OCI-LY1 (cell line): ENCODE measurements around the gene CFAP77.

Experiments
- H2AFZ ChIP-seq: fragments of 200-600 bp; sonication (generic), shearing (Covaris generic); 2 replicates; pipeline ENCODE4 v1.6.0; 2014; ENCODE audit warnings: antibody characterized with exemption, mild to moderate bottlenecking, low read length
- H3F3A ChIP-seq: fragments of 200-600 bp; sonication (generic), shearing (Covaris generic); 2 replicates; pipeline ENCODE4 v1.6.0; 2014; ENCODE audit warnings: mild to moderate bottlenecking, antibody characterized with exemption, low read length, moderate library complexity; ENCODE audit not compliant: insufficient read depth
- H3K27ac ChIP-seq: fragments of 200-600 bp; sonication (generic); 2 replicates; pipeline ENCODE4 v1.5.1; 2014; ENCODE audit warnings: low read length, mixed run types, mild to moderate bottlenecking, low read depth; ENCODE audit not compliant: poor library complexity, severe bottlenecking
- H3K27me3 ChIP-seq: fragments of 200-600 bp; sonication (generic); 2 replicates; pipeline ENCODE4 v1.6.0; 2014; ENCODE audit warnings: antibody characterized with exemption, mild to moderate bottlenecking, low read length, moderate library complexity; ENCODE audit not compliant: insufficient read depth
- H3K36me3 ChIP-seq: fragments of 200-600 bp; sonication (generic); 2 replicates; pipeline ENCODE4 v1.6.1; 2014; ENCODE audit warnings: mild to moderate bottlenecking, antibody characterized with exemption, low read length, moderate library complexity, mixed read lengths; ENCODE audit not compliant: insufficient read depth
- H3K4me1 ChIP-seq: fragments of 200-600 bp; sonication (generic); 2 replicates; pipeline ENCODE4 v1.5.1; 2014; ENCODE audit warnings: mild to moderate bottlenecking, low read length, moderate library complexity; ENCODE audit not compliant: insufficient read depth, severe bottlenecking
- H3K4me2 ChIP-seq: fragments of 200-600 bp; sonication (generic), shearing (Covaris generic); 2 replicates; pipeline ENCODE4 v1.6.1; 2014; ENCODE audit warnings: low read length
- H3K4me3 ChIP-seq: fragments of 200-600 bp; sonication (generic); 2 replicates; pipeline ENCODE4 v1.5.1; 2014; ENCODE audit warnings: low read length, low read depth, mild to moderate bottlenecking, mixed read lengths; ENCODE audit not compliant: poor library complexity, severe bottlenecking
- H3K79me2 ChIP-seq: fragments of 200-600 bp; shearing (Covaris generic); 2 replicates; pipeline ENCODE4 v1.6.1; 2016; ENCODE audit warnings: mixed run types, low read length, mixed read lengths; ENCODE audit not compliant: insufficient read depth
- H3K9ac ChIP-seq: fragments of 200-600 bp; sonication (generic), shearing (Covaris generic); 2 replicates; pipeline ENCODE4 v1.6.1; 2014; ENCODE audit warnings: mild to moderate bottlenecking, low read length, mixed read lengths
- H3K9me2 ChIP-seq: fragments of 200-600 bp; sonication (generic), shearing (Covaris generic); 2 replicates; pipeline ENCODE4 v1.6.1; 2014; ENCODE audit warnings: low read depth, mild to moderate bottlenecking, low read length, mixed read lengths
- H3K9me3 ChIP-seq: fragments of 200-600 bp; shearing (Covaris generic); 2 replicates; pipeline ENCODE4 v1.6.1; 2014; ENCODE audit warnings: low read length, mixed read lengths
- H4K20me1 ChIP-seq: fragments of 200-600 bp; sonication (generic), shearing (Covaris generic); 2 replicates; pipeline ENCODE4 v1.6.0; 2016; ENCODE audit warnings: mild to moderate bottlenecking, low read length; ENCODE audit not compliant: insufficient read depth
- CTCF ChIP-seq: fragments of 200-600 bp; sonication (generic), shearing (Covaris generic); IDR thresholded peaks from 2 replicates; pipeline ENCODE4 v1.5.1; 2017; ENCODE audit warnings: mild to moderate bottlenecking, antibody characterized with exemption, low read length, moderate library complexity, mixed read lengths
- EZH2 ChIP-seq: fragments of 200-600 bp; sonication (generic), shearing (Covaris generic); IDR thresholded peaks from 2 replicates; pipeline ENCODE4 v1.8.0; 2017; ENCODE audit warnings: borderline replicate concordance, mixed run types, mild to moderate bottlenecking, antibody characterized with exemption, low read length, moderate library complexity, mixed read lengths

CFAP77 gene

DNA sequence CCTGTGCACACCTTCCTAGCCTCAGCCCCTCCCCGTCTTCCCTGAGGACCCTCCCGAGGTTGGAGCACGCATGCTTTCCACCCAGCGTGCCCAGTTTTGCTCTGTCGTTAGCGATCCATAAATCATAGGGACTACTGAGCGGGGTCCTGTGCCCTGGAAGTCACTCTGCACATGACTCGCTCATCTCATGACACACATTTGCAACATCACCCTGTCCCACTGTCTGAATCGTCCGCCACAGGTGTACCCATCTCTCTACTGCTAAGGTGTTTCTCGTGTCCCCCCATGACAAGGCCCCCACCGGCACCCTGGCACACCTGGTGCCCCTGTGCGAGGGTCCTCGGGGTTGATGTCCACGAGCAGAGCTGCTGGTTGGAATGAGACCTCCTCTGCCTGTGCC is 103.4 kb downstream of the CFAP77 start:
- TF ChIP-seq CTCF (no peak), EZH2 (no peak)

DNA sequence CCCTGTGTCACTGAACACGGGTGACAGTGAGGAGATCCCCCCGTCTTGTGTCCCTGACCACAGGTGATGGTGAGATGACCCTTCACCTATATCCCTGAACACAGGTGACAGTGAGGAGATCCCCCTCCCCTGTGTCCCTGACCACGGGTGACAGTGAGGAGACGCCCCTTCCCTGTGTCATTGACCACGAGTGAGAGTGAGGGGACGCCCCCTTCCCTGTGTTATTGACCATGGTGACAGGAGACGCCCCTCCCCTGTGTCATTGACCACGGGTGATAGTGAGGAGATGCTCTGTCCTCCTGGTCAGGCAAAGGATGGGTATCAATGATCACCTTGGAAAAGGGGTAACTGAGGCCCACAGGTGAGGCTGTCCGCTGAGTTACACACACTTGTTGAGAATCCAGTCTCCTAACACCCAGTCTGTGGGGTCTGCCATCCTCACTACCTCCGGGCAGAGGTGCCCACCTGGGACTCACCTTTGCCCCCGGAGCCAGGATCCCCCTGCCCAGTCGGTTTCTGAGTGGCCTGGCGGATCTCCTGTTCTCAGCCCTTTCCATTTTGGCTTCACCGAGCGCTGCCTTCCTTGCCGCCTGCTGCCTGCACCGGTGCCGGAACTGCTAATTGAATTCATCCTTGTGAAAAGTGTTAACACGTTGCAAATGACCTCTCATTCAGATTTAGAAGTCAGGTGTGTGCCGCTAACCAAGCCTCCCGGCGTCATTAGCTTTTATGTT is 104.2 kb downstream of the CFAP77 start:
- no peak overlapping the region for H3K9ac ChIP-seq
- H3K4me2 ChIP-seq: no peak overlapping the region
- H2AFZ ChIP-seq: no peak overlapping the region
- no peaks in the 10 kb centered on the region for H3K9me2 ChIP-seq
- H3K4me3 ChIP-seq: no peak overlapping the region
- H3K79me2 ChIP-seq: no peaks in the 10 kb centered on the region
- H3K36me3 ChIP-seq: no peaks in the 10 kb centered on the region
- no peaks in the 10 kb centered on the region; the same call in 1 of the 2 replicates for H3K27me3 ChIP-seq
- H4K20me1 ChIP-seq: no peaks in the 10 kb centered on the region
- H3K27ac ChIP-seq: no peak overlapping the region
- no peak for TF ChIP-seq EZH2
- TF ChIP-seq CTCF: no peak
- H3K9me3 ChIP-seq: no peaks in the 10 kb centered on the region
- H3K4me1 ChIP-seq: no peaks in the 10 kb centered on the region
- no peaks in the 10 kb centered on the region for H3F3A ChIP-seq

More for the DNA sequence above, 103.4 kb downstream of the CFAP77 start:
- no peaks in the 10 kb centered on the region for H3K9me2 ChIP-seq
- H3K9me3 ChIP-seq: no peaks in the 10 kb centered on the region
- H3K27ac ChIP-seq: no peak overlapping the region
- H3K36me3 ChIP-seq: no peaks in the 10 kb centered on the region
- no peak overlapping the region for H3K9ac ChIP-seq
- H2AFZ ChIP-seq: no peak overlapping the region
- no peaks in the 10 kb centered on the region for H3K79me2 ChIP-seq
- H3K4me2 ChIP-seq: no peak overlapping the region
- H4K20me1 ChIP-seq: no peaks in the 10 kb centered on the region
- no peaks in the 10 kb centered on the region for H3K4me1 ChIP-seq
- H3K27me3 ChIP-seq: no peaks in the 10 kb centered on the region; the same call in 1 of the 2 replicates
- no peak overlapping the region for H3K4me3 ChIP-seq
- no peaks in the 10 kb centered on the region for H3F3A ChIP-seq

DNA sequence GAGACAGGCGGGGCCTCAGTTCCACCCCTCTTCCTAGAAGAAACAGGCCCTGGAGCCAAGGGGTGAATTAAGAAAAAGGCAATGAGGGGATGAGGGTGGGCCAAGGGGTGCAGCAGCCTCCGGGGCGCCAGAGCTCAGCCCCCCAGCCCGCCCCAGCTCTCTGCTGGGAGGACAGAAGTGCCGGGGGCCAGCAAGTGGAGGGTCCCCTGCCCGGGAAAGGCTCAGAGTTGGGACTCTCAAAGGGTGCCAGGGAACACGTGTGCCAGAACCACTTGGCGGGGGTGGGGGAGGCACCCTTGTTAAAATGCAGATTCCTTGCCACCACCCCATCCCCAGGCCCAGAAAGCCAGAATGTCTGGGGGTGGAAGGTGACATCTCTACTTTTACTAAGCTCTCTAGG is 104.8 kb downstream of the CFAP77 start:
- H3K4me2 ChIP-seq: no peak overlapping the region
- no peak overlapping the region for H3K4me3 ChIP-seq
- H3K27me3 ChIP-seq: no peaks in the 10 kb centered on the region; the same call in 1 of the 2 replicates
- H3K4me1 ChIP-seq: no peaks in the 10 kb centered on the region
- no peak overlapping the region for H3K9ac ChIP-seq
- no peaks in the 10 kb centered on the region for H3K9me3 ChIP-seq
- H3K79me2 ChIP-seq: no peaks in the 10 kb centered on the region
- no peak for TF ChIP-seq CTCF
- TF ChIP-seq EZH2: no peak
- no peaks in the 10 kb centered on the region for H3K9me2 ChIP-seq
- no peak overlapping the region for H2AFZ ChIP-seq
- no peak overlapping the region for H3K27ac ChIP-seq
- H4K20me1 ChIP-seq: no peaks in the 10 kb centered on the region
- no peaks in the 10 kb centered on the region for H3F3A ChIP-seq
- no peaks in the 10 kb centered on the region for H3K36me3 ChIP-seq
